Activated CD8-positive, alpha-beta memory T cell treated with anti-CD3 and anti-CD28 coated beads for 48 hours (primary cell): Measurements from ENCODE around the gene OR2J3.
"Not testable (repeated sequence)": the region's sequence is repeated elsewhere in the genome, so short reads cannot be mapped to it uniquely, and the experiment has no call there.

Experiments used
- DNase-seq, 3 experiments: peaks; one replicate each; pipeline ENCODE4 v3.0.0-alpha.2; 2020; ENCODE audit warnings: low read depth in 2 of 3, low spot score in 2 of 3

Gene OR2J3

DNA sequence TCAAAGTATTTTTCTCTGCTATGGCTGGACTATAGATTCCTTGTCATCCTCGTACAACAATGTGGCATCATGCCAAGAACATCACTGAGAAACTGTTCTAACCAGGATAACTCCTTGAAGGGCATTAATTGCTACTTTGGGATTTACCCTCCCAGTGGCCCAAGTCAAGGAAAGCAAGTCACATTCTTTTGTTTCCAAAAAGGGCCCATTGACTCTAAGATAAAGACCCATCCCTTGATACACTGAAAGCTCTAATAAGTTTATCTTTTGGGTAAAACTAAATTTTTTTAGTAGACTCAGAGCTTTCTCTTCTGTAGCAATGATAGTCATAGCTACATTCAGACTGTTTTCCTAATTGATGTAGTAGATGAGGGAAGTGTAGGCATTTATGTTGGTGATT is at the start of gene OR2J3:
Gene OR2J3 (plus strand): TSS at position 301 of the 400 bp plus-strand sequence. CDS start 3,833 bp downstream, outside the sequence.
- DNase-seq: no peak

DNA sequence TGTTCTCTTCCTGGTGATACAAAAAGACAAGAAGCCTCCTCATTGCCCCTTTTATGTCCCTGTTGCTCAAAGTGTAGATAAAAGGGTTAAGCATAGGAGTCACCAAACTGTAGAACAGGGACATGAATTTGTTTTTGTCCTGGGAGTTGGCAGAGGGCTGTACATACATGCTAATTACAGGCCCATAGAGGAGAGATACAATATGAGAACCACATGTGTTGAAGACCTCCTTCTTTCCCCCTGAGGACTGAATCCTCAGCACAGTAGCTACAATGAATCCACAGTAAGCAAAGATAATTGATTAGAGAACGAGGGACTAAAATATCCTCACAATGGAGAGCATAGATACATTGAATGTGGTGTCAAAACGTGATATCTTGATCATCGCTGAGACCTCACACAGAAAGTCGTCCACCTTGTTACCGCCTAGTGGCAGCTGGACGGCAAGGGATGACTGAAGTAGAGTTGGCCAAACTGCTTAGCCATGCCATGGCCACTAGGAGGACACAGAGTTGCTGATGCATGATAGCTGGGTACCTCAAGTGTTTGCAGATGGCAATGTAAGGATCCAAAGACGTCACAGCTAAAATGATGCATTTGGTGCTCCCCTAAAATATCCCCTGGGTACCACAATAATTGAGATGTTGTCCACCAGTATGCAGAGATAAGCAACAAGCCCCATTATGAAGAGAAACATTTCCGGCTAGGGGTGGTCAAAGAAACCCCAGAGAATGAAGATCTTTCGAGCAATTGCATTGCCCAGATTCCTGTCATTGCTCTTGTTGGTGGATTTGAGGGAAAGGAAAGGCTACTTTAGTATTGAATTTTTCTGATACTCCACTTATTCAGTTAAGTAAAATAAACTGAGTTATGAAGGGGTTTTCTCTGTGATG is 35.8 kb upstream of the OR2J3 start:
- no peak for DNase-seq

DNA sequence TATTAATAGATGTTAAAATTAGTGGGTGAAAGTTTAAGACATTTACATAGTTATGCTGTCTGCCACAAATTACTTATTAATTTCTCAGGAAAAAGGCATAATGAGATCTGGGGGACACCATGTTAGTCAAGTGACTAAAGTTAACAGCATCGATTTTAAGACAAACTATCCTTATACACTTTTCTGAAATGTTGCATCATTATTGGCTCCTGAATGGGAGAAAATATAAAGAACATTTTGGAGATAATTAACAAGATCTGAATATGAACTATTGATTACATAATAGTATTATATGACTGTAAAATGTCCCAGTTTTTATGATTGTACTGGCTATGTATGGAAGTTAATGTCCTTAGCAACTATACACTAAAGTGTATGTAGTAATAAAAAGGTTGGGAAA is 28.7 kb upstream of the OR2J3 start:
- DNase-seq: no peak

DNA sequence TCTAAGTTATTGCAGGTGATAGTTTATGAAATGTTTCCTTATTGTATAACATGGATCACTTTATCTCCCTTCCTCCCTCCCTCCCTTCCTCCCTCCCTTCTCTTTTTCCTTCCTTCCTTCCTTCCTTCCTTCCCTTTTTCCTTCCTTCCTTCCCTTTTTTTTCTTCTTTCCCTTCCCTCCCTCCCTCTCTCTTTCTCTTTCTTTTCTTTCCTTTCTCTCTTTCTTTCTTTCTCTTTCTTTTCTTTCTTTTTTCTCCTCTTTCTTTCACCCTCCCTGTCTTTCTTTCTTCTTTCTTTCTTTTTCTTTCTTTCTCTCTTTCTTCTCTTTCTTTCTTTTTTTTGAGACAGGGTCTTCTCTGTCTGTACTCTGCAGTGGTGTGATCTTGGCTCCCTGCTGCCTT is 26.5 kb upstream of the OR2J3 start:
- no peak for DNase-seq

DNA sequence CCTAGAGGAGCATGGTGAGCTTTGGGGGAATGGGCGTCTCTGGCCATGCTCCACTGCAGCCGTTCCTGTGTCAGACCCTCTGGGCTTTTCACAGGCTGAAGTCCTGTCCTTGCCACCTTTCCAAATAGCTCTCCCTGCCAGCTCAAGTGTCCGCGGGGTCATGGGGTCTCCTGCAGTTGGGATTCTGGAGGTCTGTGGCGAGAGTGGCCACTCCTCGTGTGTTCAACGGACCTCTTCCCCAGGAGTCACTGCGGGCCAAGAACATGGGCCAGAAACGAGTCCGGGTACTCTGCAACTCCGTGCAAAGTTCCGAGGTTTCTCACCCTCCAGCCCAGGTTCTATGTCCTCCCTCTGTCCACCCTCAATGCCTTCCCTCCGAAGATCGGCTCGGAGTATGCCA is 25.4 kb upstream of the OR2J3 start:
- no peak for DNase-seq

DNA sequence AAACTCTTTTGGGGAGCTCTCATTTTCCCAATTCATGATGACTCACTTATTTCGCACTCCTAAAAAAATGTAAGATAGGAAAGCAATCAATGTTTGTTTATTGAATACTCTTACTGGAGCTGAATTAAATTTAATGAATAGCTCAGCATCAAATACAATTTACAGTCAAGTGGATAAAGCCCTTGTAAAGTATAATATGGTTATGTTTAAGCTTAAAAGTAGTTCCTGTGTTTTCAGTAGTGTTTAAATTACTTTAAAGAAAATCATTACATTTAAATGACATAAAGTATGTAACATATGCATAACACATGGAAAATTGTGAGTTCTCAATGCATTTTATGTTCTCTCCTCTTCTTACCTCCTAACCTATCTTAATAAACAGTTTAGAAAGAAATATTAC is 20.6 kb upstream of the OR2J3 start, which contains the start of gene OR2B3:
Gene OR2B3 (minus strand): TSS at position 101 of the 400 bp plus-strand sequence. CDS start 65 bp downstream, at position 36.
- no peak for DNase-seq

DNA sequence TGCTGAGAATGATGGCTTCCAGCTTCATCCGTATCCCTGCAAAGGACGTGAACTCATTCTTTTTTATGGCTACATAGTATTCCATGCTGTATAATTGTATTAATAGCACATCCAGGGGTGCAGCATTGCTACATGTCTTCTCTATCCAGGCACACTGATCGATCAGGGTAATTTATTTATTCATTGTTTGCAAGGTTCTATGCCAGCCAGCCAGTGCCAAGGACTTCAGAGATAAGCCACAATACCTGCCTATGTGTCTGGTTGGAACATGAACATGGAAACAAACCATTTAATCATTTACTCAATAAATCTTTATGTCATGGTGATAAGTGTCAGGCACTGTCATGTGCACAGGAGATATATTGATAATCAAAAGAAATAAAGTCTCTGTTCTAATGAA is 14.9 kb upstream of the OR2J3 start:
- DNase-seq: no peak

DNA sequence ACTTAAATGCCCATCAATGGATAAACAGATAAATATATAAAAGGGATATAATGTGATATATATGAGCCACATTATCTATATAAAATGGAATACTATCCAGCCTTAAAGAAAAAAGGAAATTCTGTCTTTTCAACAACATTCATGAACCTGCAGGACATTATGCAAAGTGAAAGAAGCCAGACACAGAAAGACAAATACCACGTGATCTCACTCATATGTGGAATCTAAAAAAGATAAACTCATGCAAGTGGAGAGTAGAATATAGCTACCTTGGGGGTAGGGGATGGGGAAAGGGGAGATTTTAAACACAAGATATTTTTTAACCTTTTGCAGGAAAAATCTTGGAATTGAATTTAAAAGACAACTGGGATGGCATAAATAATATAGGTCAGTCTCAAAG is 10.1 kb upstream of the OR2J3 start:
- no peak for DNase-seq

DNA sequence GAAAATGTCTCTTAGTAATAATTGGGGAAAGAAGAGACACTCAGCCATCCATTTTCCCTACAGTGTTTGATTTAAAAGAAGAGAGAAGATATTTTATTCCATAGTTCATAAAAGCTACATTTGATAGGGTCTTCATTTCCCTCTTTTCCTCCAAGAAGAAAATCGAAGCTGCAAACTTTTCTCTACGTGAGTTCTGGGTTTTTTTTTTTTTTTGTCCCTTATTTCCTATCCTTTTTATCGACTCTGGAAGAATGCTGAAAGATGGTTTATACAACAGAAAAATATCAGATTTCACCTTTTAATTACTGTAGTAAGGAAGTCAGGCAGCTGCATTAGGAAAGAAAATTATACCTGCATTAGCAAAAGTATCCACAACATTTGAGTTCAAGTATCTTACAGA is 8.7 kb upstream of the OR2J3 start, which contains the start of gene OR2J1:
Gene OR2J1 (plus strand): TSS at position 301 of the 400 bp plus-strand sequence. CDS start 1,453 bp downstream, outside the sequence.
- DNase-seq: no peak

DNA sequence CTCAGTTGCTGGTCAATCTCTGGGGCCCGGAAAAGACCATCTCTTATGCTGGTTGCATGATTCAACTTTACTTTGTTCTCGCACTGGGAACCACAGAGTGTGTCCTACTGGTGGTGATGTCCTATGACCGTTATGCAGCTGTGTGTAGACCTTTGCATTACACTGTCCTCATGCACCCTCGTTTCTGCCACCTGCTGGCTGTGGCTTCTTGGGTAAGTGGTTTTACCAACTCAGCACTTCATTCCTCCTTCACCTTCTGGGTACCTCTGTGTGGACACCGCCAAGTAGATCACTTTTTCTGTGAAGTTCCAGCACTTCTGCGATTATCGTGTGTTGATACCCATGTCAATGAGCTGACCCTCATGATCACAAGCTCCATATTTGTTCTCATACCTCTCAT is 4.3 kb downstream of the OR2J3 start:
- DNase-seq: no peak

DNA sequence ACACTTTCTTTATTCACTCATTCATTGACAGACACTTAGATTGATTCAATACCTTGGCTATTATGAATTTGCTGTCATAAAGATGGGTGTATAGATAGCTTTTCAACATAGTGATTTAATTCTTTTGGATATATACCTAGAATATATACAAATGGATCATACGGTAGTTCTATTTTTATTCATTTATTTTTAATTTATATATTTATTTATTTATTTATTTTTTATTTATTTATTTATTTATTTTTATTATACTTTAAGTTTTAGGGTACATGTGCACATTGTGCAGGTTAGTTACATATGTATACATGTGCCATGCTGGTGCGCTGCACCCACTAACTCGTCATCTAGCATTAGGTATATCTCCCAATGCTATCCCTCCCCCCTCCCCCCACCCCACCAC is 7.1 kb downstream of the OR2J3 start:
- not testable (repeated sequence) for DNase-seq

DNA sequence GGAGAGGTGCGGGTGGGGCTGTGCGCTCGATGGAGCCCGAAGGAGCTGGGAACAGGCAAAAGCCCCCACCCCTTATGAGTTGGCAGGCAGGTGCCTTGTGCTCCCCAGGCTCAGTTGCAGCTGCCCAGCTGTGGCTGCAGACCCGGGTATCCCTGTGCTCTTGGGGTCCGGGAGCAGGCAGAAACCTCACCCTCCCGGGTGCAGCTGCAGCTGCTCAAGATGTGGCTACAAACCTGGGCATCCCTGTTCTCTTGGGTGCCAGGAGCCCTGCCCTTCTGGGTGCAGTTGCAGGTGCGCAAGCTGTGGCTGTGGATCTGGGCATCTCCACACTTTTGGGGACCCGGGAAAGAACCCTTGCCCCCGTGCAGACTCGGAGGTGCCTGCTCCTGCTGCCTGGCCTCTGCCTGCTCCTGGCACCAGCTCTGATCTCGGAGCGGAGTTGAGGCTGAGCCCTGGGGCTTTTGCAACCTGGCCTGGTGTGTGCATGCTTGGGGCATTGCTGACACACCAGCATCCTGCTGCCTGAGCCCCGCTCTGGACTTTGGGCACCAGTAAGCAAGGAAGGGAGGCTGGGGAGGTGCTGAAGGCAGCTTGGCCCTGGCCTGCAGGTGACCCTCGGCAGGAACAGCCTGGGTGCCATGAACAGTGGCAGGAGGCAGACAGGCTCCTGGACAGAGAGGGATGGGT is 21.6 kb downstream of the OR2J3 start:
- DNase-seq: no peak

DNA sequence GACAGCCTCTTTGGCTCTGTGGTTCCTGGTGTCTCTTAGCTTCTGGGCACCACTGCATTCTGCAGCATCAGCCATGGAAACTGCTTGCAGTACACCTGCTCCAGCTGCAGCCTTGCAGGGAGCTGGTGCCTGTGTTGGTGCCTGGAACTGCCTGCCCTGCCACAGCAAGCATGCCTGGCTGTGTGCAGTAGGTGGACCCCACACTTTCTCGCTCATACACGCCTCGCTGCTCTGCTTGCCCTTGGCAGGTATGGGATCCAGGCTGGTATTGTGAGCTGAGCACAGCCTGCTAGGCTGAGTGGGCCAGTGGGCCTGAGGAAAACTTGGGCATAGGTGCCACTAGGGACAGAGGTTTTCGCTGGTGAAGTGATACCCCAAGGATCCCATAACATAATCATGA is 22.8 kb downstream of the OR2J3 start:
- no peak for DNase-seq

DNA sequence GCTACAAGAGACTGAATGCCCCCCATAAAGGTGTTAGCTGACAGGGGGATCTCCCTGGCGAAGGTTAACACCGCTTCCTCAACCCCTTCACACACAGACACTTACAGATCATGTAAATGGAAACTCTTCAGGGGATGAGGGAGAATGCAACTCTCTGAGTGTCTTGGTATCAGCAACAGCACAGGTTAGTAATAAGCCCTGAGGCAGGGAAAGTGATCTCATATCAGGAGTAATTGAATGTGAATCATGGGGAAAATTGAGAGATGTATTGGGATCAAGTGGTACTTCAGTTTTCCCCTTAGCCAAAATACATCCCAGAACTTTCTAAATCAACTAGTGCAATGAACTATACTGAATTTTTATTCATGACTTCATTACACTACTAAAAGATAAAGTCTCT is 23.8 kb downstream of the OR2J3 start:
- no peak for DNase-seq

DNA sequence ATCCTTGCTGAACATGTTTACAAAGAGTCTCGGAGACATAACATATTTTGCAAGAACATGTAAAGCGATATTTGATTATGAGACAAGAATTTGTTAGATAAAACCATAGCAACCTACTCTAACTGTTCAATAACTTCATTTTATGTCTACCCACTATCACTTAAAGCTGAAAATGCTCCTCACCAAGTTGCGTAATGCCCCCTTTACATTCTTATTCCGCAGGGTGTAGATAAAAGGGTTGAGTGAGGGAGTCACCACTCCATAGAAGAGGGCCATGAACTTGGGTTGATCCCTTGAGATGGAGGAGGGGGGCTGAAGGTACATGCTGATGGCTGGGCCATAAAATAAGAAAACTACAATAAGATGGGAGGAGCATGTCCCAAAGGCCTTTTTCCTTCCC is 29.9 kb downstream of the OR2J3 start:
- DNase-seq: no peak

DNA sequence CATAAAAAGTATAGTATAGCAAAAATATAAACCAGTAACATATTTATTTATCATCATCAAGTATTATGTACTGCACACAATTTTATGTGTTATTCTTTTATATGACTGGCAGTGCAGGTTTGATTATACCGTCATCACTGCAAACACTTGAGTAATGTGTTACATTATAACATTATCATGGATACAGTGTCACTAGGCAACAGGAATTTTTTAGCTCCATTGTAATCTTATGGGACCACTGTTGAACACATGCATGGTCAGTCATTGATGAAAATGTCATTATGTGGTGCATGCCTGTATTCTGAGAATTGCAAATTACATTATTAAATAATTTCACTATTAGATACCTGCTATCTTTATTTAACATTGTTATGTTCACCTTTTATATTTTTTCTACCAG is 33.7 kb downstream of the OR2J3 start:
- DNase-seq: no peak

DNA sequence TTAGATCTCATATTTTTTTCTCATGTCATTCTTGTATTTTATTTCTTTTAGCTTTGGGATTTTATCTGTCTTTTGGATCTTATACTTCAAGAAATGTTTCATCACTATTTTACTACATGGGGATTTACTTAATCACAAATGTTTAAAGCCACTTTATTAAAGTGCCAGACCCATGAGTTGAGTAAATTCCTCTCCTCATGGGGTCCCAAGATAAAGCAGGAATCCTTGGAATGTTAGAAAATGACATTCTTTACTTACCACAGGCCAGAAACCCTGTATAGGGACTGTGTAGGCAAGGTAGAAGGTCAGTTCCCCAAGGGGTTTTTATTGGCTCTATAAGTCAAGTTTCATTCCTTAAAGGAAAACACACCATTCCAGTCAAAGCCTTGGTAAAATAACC is 34.5 kb downstream of the OR2J3 start:
- no peak for DNase-seq

DNA sequence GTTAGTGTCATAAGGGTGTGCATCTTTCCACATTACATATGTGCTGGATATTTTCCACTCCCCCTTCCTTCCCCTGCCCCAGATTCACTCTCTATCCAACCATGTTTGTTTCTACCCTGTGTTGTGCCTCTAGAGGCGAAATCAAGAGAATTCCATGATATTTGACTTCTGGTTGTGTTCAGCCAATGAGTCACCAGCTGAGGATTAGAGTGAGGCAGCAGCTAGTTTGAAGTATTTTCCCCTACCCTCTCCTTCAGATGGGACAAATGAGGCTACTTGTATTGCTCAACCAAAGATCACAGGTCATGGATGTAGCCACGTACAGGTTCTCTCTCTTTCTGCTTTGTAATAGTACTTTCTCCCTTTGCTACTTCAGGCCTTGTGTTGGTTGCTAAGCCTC is 38.3 kb downstream of the OR2J3 start:
- DNase-seq: no peak

DNA sequence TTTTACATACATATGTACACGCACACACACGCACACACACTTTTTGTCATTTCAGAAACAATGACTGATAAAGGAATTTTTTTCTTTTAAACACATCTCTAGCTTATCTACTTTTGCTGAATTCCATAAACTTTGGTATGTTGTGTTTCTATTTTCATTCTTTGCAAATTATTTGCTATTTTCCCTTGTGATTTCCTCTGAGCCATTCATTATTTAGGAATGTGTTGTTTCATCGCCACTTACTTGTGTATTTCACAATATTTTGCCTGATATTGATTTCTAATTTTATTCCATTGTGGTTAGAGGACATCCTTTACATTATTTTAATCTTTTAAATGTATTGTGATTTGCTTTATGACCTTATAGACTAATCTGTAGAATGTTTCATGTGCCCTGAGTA is 39.2 kb downstream of the OR2J3 start:
- no peak for DNase-seq

DNA sequence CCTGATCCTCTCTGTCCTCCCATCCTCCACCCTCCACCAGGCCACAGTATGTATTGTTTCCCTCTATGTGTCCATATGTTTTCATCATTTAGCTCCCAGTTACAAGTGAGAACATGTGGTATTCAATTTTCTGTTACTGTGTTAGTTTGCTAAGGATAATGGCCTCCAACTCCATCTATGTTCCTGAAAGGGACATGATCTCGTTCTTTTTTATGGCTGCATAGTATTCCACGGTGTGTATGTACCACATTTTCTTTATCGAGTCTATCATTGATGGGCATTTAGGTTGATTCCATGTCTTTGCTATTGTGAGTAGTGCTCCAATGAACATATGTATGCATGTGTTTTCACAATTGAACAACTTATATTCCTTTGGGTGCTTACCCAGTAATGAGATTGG is 41.6 kb downstream of the OR2J3 start:
- not testable (repeated sequence) for DNase-seq

DNA sequence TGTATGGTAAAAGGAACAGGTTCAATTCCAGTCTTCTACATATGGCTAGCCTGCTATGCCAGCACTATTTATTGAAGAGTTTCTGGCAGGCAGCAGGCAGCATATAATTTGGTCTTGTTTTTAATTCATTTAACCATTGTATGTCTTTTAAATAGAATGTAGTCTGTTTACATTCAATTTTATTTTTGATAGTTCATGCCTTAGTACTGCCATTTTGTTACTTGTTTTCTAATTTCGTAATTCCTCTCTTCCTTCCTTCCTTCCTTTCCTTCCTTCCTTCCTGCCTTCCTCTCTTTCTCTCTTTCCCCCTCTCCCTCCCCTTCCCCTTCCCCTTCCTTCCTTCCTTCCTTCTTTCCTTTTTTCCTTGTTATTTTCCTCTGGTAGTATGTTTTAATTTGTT is 45.2 kb downstream of the OR2J3 start:
- DNase-seq: no peak

DNA sequence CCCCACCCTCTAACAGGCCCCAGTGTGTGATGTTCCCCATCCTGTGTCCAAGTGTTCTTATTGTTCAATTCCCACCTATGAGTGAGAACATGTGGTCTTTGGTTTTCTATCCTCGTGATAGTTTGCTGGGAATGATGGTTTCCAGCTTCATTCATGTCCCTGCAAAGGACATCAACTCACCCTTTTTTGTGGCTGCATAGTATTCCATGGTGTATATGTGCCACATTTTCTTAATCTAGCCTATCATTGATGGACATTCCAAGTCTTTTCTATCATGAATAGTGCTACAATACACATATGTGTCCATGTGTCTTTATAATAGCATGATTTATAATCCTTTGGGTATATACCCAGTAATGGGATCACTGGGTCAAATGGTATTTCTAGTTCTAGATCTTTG is 47.3 kb downstream of the OR2J3 start:
- not testable (repeated sequence) for DNase-seq
